Muscle of leg (tissue), 11 donors: ENCODE results near the gene FGF14. TPM values are rescaled to one million over a fixed set of nuclear protein-coding genes. Genes with fewer than 3 reads are reported as not detected.

Experiments
- DNase-seq: peaks from one replicate; pipeline ENCODE4 v3.0.0; 2013
- H3K27ac ChIP-seq: one replicate; pipeline ENCODE4 v1.5.1; 2013; ENCODE audit warnings: mild to moderate bottlenecking, low read length, control low read depth
- H3K27me3 ChIP-seq: one replicate; pipeline ENCODE4 v1.6.1; 2013; ENCODE audit warnings: low read length; ENCODE audit not compliant: control insufficient read depth, insufficient read depth
- H3K36me3 ChIP-seq: one replicate; pipeline ENCODE4 v1.6.1; 2013; ENCODE audit warnings: low read length; ENCODE audit not compliant: control insufficient read depth, insufficient read depth
- H3K4me1 ChIP-seq: one replicate; pipeline ENCODE4 v1.6.1; 2013; ENCODE audit warnings: low read length; ENCODE audit not compliant: control insufficient read depth, insufficient read depth
- H3K4me3 ChIP-seq: one replicate; pipeline ENCODE4 v1.5.1; 2013; ENCODE audit warnings: low read length, control low read depth
- H3K9me3 ChIP-seq: replicated peaks from 2 replicates; pipeline ENCODE4 v1.6.1; 2013; ENCODE audit warnings: low read depth, low read length; ENCODE audit not compliant: control insufficient read depth
- WGBS: methylation state at CpG from one replicate; pipeline ENCODE4 v1.1.5; 2013; ENCODE audit warnings: missing lambda C conversion rate; ENCODE audit not compliant: insufficient coverage; 5-methylcytosine and 5-hydroxymethylcytosine counted together
- polyA plus RNA-seq, 8 donors: library from polyadenylated mRNA; unstranded; fragments of 120-200 nt; gene quantifications; one replicate each; pipeline versions ENCODE4 v1.2.1 to v1.2.3, GENCODE V29; 2013; ENCODE audit warnings: inconsistent platforms in 1 of 8, low replicate concordance in 1 of 8; ENCODE audit not compliant: insufficient read length in 8 of 8, insufficient read depth in 1 of 8
- total RNA-seq: library from RNA; stranded (reverse); fragments of 120-200 nt; gene quantifications from one replicate; pipeline ENCODE4 v1.2.4, GENCODE V29; 2013

Gene FGF14
- total and polyA plus RNA-seq, 9 donors = 0.09 to 2.1 (median 0.83) TPM

- Histone ChIP-seq H3K9me3 (no peaks in the 10 kb centered on the region), H3K27me3 (no peaks in the 10 kb centered on the region)
- WGBS = no CpG with 5 or more reads among the region's 1 CpG
Observed at GRCh38 chr13:102038787-102039186, 363.1 kb downstream of the FGF14 start.

GRCh38 chr13:102035969-102036368, 365.9 kb downstream of the FGF14 start:
- DNase-seq = no peak
- H3K27me3 ChIP-seq = no peaks in the 10 kb centered on the region
- no peaks in the 10 kb centered on the region for H3K4me1 ChIP-seq
- no peak overlapping the region for H3K27ac ChIP-seq
- H3K4me3 ChIP-seq = no peak overlapping the region
- H3K36me3 ChIP-seq = no peaks in the 10 kb centered on the region
- no peaks in the 10 kb centered on the region for H3K9me3 ChIP-seq

More at GRCh38 chr13:102038787-102039186, 363.1 kb downstream of the FGF14 start:
- Histone ChIP-seq H3K27ac (no peak overlapping the region), H3K36me3 (no peaks in the 10 kb centered on the region), H3K4me1 (no peaks in the 10 kb centered on the region), H3K4me3 (no peak overlapping the region)
- no peak for DNase-seq

- no peak overlapping the region for H3K27ac ChIP-seq
- no peaks in the 10 kb centered on the region for H3K4me1 ChIP-seq
- H3K27me3 ChIP-seq = no peaks in the 10 kb centered on the region
- WGBS = 80% methylated on average over 1 of the region's 5 CpGs
- no peaks in the 10 kb centered on the region for H3K36me3 ChIP-seq
- H3K9me3 ChIP-seq = no peaks in the 10 kb centered on the region
- H3K4me3 ChIP-seq = no peak overlapping the region
- no peak for DNase-seq
Observed at GRCh38 chr13:102033857-102034331, 368.0 kb downstream of the FGF14 start.

GRCh38 chr13:102033386-102033785, 368.5 kb downstream of the FGF14 start:
- Histone ChIP-seq H3K27me3 (no peaks in the 10 kb centered on the region), H3K27ac (no peak overlapping the region), H3K36me3 (no peaks in the 10 kb centered on the region), H3K4me1 (no peaks in the 10 kb centered on the region), H3K4me3 (no peak overlapping the region), H3K9me3 (no peaks in the 10 kb centered on the region)
- WGBS = 91% methylated on average over 4 of the region's 7 CpGs
- no peak for DNase-seq

GRCh38 chr13:102028868-102029267, 373.0 kb downstream of the FGF14 start:
- Histone ChIP-seq H3K36me3 (no peaks in the 10 kb centered on the region), H3K9me3 (no peaks in the 10 kb centered on the region), H3K27ac (no peak overlapping the region), H3K4me1 (no peaks in the 10 kb centered on the region), H3K27me3 (no peaks in the 10 kb centered on the region), H3K4me3 (no peak overlapping the region)
- WGBS = 70% methylated on average over 2 of the region's 5 CpGs
- DNase-seq = no peak

- Histone ChIP-seq H3K4me1 (no peaks in the 10 kb centered on the region), H3K36me3 (no peaks in the 10 kb centered on the region), H3K27ac (no peak overlapping the region), H3K27me3 (no peaks in the 10 kb centered on the region), H3K9me3 (no peaks in the 10 kb centered on the region), H3K4me3 (no peak overlapping the region)
- DNase-seq = no peak
- 69% methylated on average over 3 of the region's 4 CpGs for WGBS
Observed at GRCh38 chr13:102028206-102028605, 373.6 kb downstream of the FGF14 start.

GRCh38 chr13:102021777-102022176, 380.1 kb downstream of the FGF14 start:
- Histone ChIP-seq H3K4me1 (no peaks in the 10 kb centered on the region), H3K27ac (no peak overlapping the region), H3K27me3 (no peaks in the 10 kb centered on the region), H3K4me3 (no peak overlapping the region), H3K9me3 (peaks cover 10% of the 10 kb centered on the region), H3K36me3 (no peaks in the 10 kb centered on the region)
- DNase-seq = no peak
- 94% methylated on average over 2 of the region's 2 CpGs for WGBS

- H3K4me3 ChIP-seq = no peak overlapping the region
- 79% methylated on average over 3 of the region's 4 CpGs for WGBS
- peaks cover 10% of the 10 kb centered on the region for H3K9me3 ChIP-seq
- H3K4me1 ChIP-seq = no peaks in the 10 kb centered on the region
- no peak for DNase-seq
- no peaks in the 10 kb centered on the region for H3K36me3 ChIP-seq
- no peaks in the 10 kb centered on the region for H3K27me3 ChIP-seq
- H3K27ac ChIP-seq = no peak overlapping the region
Observed at GRCh38 chr13:102020611-102021216, 381.1 kb downstream of the FGF14 start.

- H3K4me3 ChIP-seq = no peak overlapping the region
Observed at GRCh38 chr13:102018716-102019115, 383.1 kb downstream of the FGF14 start.

GRCh38 chr13:102017248-102017647, 384.6 kb downstream of the FGF14 start:
- no peaks in the 10 kb centered on the region for H3K36me3 ChIP-seq
- H3K9me3 ChIP-seq = peaks cover 10% of the 10 kb centered on the region
- no peak overlapping the region for H3K27ac ChIP-seq
- H3K4me1 ChIP-seq = no peaks in the 10 kb centered on the region
- DNase-seq = no peak
- H3K27me3 ChIP-seq = no peaks in the 10 kb centered on the region
- H3K4me3 ChIP-seq = no peak overlapping the region

More at GRCh38 chr13:102018716-102019115, 383.1 kb downstream of the FGF14 start:
- H3K9me3 ChIP-seq = peaks cover 10% of the 10 kb centered on the region
- no peak overlapping the region for H3K27ac ChIP-seq
- no peaks in the 10 kb centered on the region for H3K36me3 ChIP-seq
- DNase-seq = no peak
- H3K27me3 ChIP-seq = no peaks in the 10 kb centered on the region
- no peaks in the 10 kb centered on the region for H3K4me1 ChIP-seq
